Measurements from ENCODE around the gene VSTM2L. TPM values are rescaled to one million over a fixed set of nuclear protein-coding genes. Genes with fewer than 3 reads are reported as not detected.

VSTM2L gene
- total and polyA plus RNA-seq, 2 of the 13 experiments (the other 11 are each of a cell fraction or from before 2014, with no cell fraction given), result not detected

DNA sequence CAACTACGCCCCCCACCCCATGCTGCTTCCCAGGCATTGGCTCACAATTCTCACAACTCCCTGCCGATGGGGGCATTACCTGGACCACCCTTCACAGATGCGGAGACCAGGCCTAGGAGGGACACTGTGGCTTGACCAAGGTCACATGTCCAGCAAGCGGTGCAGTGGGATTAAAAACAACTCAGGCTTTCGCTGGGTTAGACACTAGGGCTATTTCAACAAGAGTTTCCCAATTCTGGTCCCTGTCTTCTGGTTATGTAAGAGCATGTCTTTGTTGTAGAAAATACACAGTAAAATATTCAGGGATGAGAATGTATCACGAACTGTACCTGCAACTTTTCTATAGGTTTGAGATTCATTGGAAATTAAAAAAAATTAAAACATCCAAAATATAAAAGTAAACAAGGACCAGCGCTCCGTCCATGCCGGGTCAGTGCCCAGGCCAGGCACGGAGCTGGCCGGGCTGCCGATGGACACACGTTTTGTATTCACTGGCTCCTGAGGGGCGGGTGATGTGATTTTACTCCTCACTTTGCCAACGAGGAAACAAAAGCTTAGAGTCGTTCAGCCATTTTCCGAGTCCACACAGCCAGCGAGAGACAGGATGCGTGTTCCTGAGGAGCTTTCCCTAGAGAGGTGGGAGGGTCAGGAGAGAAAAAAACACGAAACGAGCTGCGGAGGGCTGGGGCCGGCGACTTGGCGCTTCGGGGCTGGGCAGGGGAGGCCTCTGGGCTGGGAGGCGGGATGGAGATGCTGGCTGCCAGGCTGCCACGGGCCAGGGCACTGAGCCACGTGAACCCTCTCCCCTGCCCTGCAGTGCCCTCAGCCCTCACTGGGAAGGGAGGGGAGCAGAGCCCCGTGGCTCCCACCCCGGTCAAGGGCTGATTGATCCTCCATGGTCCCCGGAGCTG, 17.1 kb upstream of the VSTM2L start (continued):
- TF ChIP-seq, protein P1, sequence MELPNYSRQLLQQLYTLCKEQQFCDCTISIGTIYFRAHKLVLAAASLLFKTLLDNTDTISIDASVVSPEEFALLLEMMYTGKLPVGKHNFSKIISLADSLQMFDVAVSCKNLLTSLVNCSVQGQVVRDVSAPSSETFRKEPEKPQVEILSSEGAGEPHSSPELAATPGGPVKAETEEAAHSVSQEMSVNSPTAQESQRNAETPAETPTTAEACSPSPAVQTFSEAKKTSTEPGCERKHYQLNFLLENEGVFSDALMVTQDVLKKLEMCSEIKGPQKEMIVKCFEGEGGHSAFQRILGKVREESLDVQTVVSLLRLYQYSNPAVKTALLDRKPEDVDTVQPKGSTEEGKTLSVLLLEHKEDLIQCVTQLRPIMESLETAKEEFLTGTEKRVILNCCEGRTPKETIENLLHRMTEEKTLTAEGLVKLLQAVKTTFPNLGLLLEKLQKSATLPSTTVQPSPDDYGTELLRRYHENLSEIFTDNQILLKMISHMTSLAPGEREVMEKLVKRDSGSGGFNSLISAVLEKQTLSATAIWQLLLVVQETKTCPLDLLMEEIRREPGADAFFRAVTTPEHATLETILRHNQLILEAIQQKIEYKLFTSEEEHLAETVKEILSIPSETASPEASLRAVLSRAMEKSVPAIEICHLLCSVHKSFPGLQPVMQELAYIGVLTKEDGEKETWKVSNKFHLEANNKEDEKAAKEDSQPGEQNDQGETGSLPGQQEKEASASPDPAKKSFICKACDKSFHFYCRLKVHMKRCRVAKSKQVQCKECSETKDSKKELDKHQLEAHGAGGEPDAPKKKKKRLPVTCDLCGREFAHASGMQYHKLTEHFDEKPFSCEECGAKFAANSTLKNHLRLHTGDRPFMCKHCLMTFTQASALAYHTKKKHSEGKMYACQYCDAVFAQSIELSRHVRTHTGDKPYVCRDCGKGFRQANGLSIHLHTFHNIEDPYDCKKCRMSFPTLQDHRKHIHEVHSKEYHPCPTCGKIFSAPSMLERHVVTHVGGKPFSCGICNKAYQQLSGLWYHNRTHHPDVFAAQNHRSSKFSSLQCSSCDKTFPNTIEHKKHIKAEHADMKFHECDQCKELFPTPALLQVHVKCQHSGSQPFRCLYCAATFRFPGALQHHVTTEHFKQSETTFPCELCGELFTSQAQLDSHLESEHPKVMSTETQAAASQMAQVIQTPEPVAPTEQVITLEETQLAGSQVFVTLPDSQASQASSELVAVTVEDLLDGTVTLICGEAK (IDR thresholded peaks at IDR 0.05), result no peak
- TF ChIP-seq, protein P1 (CRISPR knock-in tag; IDR thresholded peaks at IDR 0.05), result 0 out of 2 replicates have a peak, but pooled peaks have one; percentile 19
- TF ChIP-seq, protein P2, sequence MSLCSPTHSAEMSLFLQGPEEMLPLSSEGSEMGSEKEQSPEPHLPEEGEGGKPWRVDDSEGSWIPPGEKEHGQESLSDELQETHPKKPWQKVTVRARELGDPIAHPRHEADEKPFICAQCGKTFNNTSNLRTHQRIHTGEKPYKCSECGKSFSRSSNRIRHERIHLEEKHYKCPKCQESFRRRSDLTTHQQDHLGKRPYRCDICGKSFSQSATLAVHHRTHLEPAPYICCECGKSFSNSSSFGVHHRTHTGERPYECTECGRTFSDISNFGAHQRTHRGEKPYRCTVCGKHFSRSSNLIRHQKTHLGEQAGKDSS (CRISPR knock-in tag; IDR thresholded peaks at IDR 0.05; ENCODE audit: borderline replicate concordance, low read depth), result 0 out of 2 replicates have a peak, but pooled peaks have one; percentile 27
- TF ChIP-seq RNF2 (conservative IDR thresholded peaks at IDR 0.05; ENCODE audit: low read depth), result no peak
- TF ChIP-seq BCL6 (CRISPR knock-in tag; IDR thresholded peaks at IDR 0.05), result peak; percentile 54; the same call in 1 of the 2 replicates
- TF ChIP-seq MED8 (CRISPR knock-in tag; IDR thresholded peaks at IDR 0.05; ENCODE audit: insufficient replicate concordance), result no peak
- TF ChIP-seq ZSCAN21 (CRISPR knock-in tag; IDR thresholded peaks at IDR 0.05; ENCODE audit: borderline replicate concordance), result no peak
- TF ChIP-seq, protein P3, sequence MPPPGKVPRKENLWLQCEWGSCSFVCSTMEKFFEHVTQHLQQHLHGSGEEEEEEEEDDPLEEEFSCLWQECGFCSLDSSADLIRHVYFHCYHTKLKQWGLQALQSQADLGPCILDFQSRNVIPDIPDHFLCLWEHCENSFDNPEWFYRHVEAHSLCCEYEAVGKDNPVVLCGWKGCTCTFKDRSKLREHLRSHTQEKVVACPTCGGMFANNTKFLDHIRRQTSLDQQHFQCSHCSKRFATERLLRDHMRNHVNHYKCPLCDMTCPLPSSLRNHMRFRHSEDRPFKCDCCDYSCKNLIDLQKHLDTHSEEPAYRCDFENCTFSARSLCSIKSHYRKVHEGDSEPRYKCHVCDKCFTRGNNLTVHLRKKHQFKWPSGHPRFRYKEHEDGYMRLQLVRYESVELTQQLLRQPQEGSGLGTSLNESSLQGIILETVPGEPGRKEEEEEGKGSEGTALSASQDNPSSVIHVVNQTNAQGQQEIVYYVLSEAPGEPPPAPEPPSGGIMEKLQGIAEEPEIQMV (CRISPR knock-in tag; IDR thresholded peaks at IDR 0.05; ENCODE audit: low read depth), result no peak
- no peak for TF ChIP-seq CHD4 (IDR thresholded peaks at IDR 0.05; ENCODE audit: borderline replicate concordance, low read length)
- no peak for TF ChIP-seq ZNF569 (CRISPR knock-in tag; IDR thresholded peaks at IDR 0.05; ENCODE audit: borderline replicate concordance)
- peak; percentile 72; the same call in 1 of the 2 replicates for TF ChIP-seq CEBPB (IDR thresholded peaks at IDR 0.05; ENCODE audit: borderline replicate concordance, low read depth, low read length)
- 0 out of 2 replicates have a peak, but pooled peaks have one; percentile 29 for TF ChIP-seq ZNF589 (CRISPR knock-in tag; conservative IDR thresholded peaks at IDR 0.05)
- TF ChIP-seq PPARG (CRISPR knock-in tag; conservative IDR thresholded peaks at IDR 0.05), result no peak

Data from HepG2 (cell line).